Testis (tissue), 3 donors: Measurements from ENCODE around the gene GPX5. TPM values are rescaled to one million over a fixed set of nuclear protein-coding genes. Genes with fewer than 3 reads are reported as not detected.
A peak's percentile ranks its signal among the peaks of the same experiment; 100 is the strongest.

Experiments
- DNase-seq: peaks from one replicate; pipeline ENCODE4 v3.0.0-alpha.2; 2019
- H3K27ac ChIP-seq, 2 donors: fragments of 200-600 bp; sonication (generic); one replicate each; pipeline ENCODE4 v1.5.1; 2019
- H3K27me3 ChIP-seq: fragments of 200-600 bp; sonication (generic); one replicate; pipeline ENCODE4 v1.5.1; 2019
- H3K36me3 ChIP-seq: fragments of 200-600 bp; sonication (generic); one replicate; pipeline ENCODE4 v1.5.1; 2017; ENCODE audit warnings: low read depth; ENCODE audit errors: missing control alignments
- H3K4me1 ChIP-seq: fragments of 200-600 bp; sonication (generic); one replicate; pipeline ENCODE4 v1.5.1; 2019
- H3K4me3 ChIP-seq, 2 donors: fragments of 200-600 bp; sonication (generic); one replicate each; pipeline ENCODE4 v1.5.1; 2017 to 2019
- H3K9me3 ChIP-seq: fragments of 200-600 bp; sonication (generic); one replicate; pipeline ENCODE4 v1.5.1; 2017
- POLR2A ChIP-seq: fragments of 450-650 bp; IDR thresholded peaks from one replicate; pipeline ENCODE4 v1.6.1; 2017; ENCODE audit warnings: antibody characterized with exemption, mild to moderate bottlenecking, moderate library complexity
- WGBS, 2 donors: methylation state at CpG; one replicate each; pipeline ENCODE4 v1.1.5; 2018; 5-methylcytosine and 5-hydroxymethylcytosine counted together
- intact Hi-C: fragments of 100-400 bp; cut with DNase I; formaldehyde crosslinking; loops from one replicate; pipeline ENCODE4 v1.15.1; 2023; ENCODE audit warnings: low total_unique reads
- polyA plus RNA-seq: library from polyadenylated mRNA; stranded (reverse); fragments of 350-450 nt; fragmentation: Illumina TruSeq; extraction: RNeasy Lipid Tissue Mini Kit (QIAGEN cat#74804); gene quantifications from one replicate; pipeline ENCODE4 v1.2.3, GENCODE V29; 2014; ENCODE audit warnings: low read depth, low replicate concordance; ENCODE audit not compliant: insufficient read depth
- total RNA-seq, 2 donors: library from RNA; depleted of rRNA; stranded (reverse); fragments of >200 nt; gene quantifications; one replicate each; pipeline ENCODE4 v1.2.3, GENCODE V29; 2016
- TF ChIP-seq, protein P1 (sequence below), 3 experiments: fragments of 450-650 bp in 2 of 3; fragments of 200-600 bp in 1 of 3; sonication (generic) in 1 of 3; IDR thresholded peaks; one replicate each; pipeline ENCODE4 v1.5.1; 2016 to 2019; ENCODE audit warnings: antibody characterized with exemption in 3 of 3, mild to moderate bottlenecking in 2 of 3, moderate library complexity in 1 of 3

The GPX5 gene
- total and polyA plus RNA-seq, 3 donors from 2014 or later = 1.2 to 8.6 (median 8.1) TPM

DNA sequence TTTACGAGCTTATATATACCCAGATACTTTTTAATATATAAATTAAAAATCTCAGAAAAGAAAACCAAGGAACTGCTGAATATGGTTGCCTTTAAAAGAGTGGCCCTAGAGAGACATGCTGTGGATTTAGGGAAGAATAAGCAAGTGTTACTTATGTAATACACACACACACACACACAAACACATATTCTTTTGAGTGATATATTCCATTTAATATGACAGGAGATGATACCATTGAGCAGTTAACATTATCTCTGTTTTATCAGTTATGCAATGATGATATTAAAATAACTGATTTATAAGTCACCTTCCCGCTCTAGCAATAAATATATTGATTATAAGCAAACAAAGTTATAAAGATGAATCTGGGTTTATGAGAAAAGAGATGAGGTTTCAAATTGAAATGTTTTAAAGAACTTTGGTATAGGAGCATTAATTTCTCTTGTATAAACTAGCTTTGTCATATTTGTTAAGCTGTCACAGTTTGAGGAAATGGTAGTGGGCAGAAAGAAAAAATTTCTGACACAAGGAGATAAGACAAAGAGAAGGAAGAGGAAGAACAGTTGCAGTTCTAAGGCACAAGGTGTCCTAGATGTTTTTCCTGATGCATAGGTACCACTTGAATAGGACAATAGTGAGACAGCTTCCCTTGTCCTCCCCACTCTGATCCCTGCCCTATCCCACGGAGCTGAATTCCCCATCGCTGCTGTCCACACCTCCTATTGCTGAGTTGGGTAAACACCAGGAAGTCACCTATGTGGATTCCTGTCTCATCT, 26.4 kb downstream of the GPX5 start:
- 78 to 81% methylated on average over 4 of the region's 4 CpGs for WGBS, 2 donors
- intact Hi-C loops = no loop called here
- H3K27me3 ChIP-seq = no peaks in the 10 kb centered on the region

GRCh38 chr6:28553384-28553985, 27.8 kb downstream of the GPX5 start:
- no peaks in the 10 kb centered on the region for H3K27me3 ChIP-seq
- H3K36me3 ChIP-seq = no peaks in the 10 kb centered on the region
- peak overlapping the region; percentile 22 to 29 for H3K4me3 ChIP-seq
- peak overlapping the region; percentile 23 to 71 for H3K27ac ChIP-seq
- DNase-seq = no peak
- H3K9me3 ChIP-seq = no peaks in the 10 kb centered on the region
- H3K4me1 ChIP-seq = peaks cover 7% of the 10 kb centered on the region
- intact Hi-C loops = no loop called here
- TF ChIP-seq, protein P1, sequence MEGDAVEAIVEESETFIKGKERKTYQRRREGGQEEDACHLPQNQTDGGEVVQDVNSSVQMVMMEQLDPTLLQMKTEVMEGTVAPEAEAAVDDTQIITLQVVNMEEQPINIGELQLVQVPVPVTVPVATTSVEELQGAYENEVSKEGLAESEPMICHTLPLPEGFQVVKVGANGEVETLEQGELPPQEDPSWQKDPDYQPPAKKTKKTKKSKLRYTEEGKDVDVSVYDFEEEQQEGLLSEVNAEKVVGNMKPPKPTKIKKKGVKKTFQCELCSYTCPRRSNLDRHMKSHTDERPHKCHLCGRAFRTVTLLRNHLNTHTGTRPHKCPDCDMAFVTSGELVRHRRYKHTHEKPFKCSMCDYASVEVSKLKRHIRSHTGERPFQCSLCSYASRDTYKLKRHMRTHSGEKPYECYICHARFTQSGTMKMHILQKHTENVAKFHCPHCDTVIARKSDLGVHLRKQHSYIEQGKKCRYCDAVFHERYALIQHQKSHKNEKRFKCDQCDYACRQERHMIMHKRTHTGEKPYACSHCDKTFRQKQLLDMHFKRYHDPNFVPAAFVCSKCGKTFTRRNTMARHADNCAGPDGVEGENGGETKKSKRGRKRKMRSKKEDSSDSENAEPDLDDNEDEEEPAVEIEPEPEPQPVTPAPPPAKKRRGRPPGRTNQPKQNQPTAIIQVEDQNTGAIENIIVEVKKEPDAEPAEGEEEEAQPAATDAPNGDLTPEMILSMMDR (IDR thresholded peaks at IDR 0.05) = no peak
- no peak for TF ChIP-seq POLR2A
- WGBS, 2 donors = 22 to 23% methylated on average over 8 of the region's 8 CpGs

More for the DNA sequence above, 26.4 kb downstream of the GPX5 start:
- Histone ChIP-seq H3K27ac (no peak overlapping the region), H3K9me3 (no peaks in the 10 kb centered on the region), H3K4me1 (peaks cover 7% of the 10 kb centered on the region), H3K4me3 (no peak overlapping the region), H3K36me3 (no peaks in the 10 kb centered on the region)
- no peak for DNase-seq
- no peak for TF ChIP-seq POLR2A
- TF ChIP-seq, protein P1 (IDR thresholded peaks at IDR 0.05) = no peak

GRCh38 chr6:28553986-28554881, 28.6 kb downstream of the GPX5 start:
- peaks cover 7% of the 10 kb centered on the region for H3K4me1 ChIP-seq
- no peaks in the 10 kb centered on the region for H3K36me3 ChIP-seq
- intact Hi-C loops = no loop called here
- no peaks in the 10 kb centered on the region for H3K27me3 ChIP-seq
- peak; percentile 68 for DNase-seq
- TF ChIP-seq, protein P1 (IDR thresholded peaks at IDR 0.05) = no peak
- TF ChIP-seq POLR2A = no peak
- peak overlapping the region; percentile 23 to 71 for H3K27ac ChIP-seq
- H3K9me3 ChIP-seq = no peaks in the 10 kb centered on the region
- peak overlapping the region; percentile 22 to 29 for H3K4me3 ChIP-seq
- WGBS, 2 donors = 8 to 12% methylated on average over 25 of the region's 25 CpGs

GRCh38 chr6:28555136-28555535, 29.5 kb downstream of the GPX5 start:
- Histone ChIP-seq H3K4me1 (peaks cover 7% of the 10 kb centered on the region), H3K27ac (peak overlapping the region; percentile 23 to 71), H3K36me3 (no peaks in the 10 kb centered on the region), H3K9me3 (no peaks in the 10 kb centered on the region), H3K4me3 (no peak overlapping the region), H3K27me3 (no peaks in the 10 kb centered on the region)
- WGBS, 2 donors = 46 to 61% methylated on average over 2 of the region's 2 CpGs
- intact Hi-C loops = no loop called here
- TF ChIP-seq, protein P1 (IDR thresholded peaks at IDR 0.05) = no peak
- TF ChIP-seq POLR2A = no peak
- no peak for DNase-seq
